Activated T-helper 9 cell treated with anti-CD3 and anti-CD28 coated beads, Interleukin-2, amount 50 U/mL, for 16 hours (primary cell): ENCODE measurements around the gene PPP1R12C.

Source experiments
- DNase-seq: peaks from one replicate; pipeline ENCODE4 v3.0.0-alpha.2; 2020; ENCODE audit warnings: low read depth

The PPP1R12C gene

GRCh38 chr19:55146705-55147273 is 29.4 kb upstream of the PPP1R12C start:
- DNase-seq, result no peak

GRCh38 chr19:55146078-55146704 is 28.8 kb upstream of the PPP1R12C start:
- no peak for DNase-seq

GRCh38 chr19:55145232-55145631 is 27.8 kb upstream of the PPP1R12C start:
- DNase-seq, result no peak

GRCh38 chr19:55141696-55142095 is 24.3 kb upstream of the PPP1R12C start:
- DNase-seq, result no peak

- DNase-seq, result no peak
These were observed 20.5 kb upstream of the PPP1R12C start for GRCh38 chr19:55137915-55138314.

GRCh38 chr19:55136399-55137102 is 19.1 kb upstream of the PPP1R12C start:
- no peak for DNase-seq

GRCh38 chr19:55134736-55135135 is 17.3 kb upstream of the PPP1R12C start:
- no peak for DNase-seq

GRCh38 chr19:55133639-55134444 is 16.4 kb upstream of the PPP1R12C start:
- no peak for DNase-seq

GRCh38 chr19:55132453-55133129 is 15.2 kb upstream of the PPP1R12C start:
- DNase-seq, result no peak

GRCh38 chr19:55131421-55131820 is 14.0 kb upstream of the PPP1R12C start:
- no peak for DNase-seq

- no peak for DNase-seq
These were observed 1.6 kb upstream of the PPP1R12C start for GRCh38 chr19:55119053-55119452.

GRCh38 chr19:55118401-55118991 is 1.1 kb upstream of the PPP1R12C start:
- DNase-seq, result no peak

GRCh38 chr19:55117663-55118391 is 390 bp upstream of the PPP1R12C start:
- DNase-seq, result peak; percentile 97

GRCh38 chr19:55116232-55116858 is 1.1 kb downstream of the PPP1R12C start:
- DNase-seq, result peak; percentile 23

GRCh38 chr19:55115446-55116065 is 1.9 kb downstream of the PPP1R12C start:
- DNase-seq, result no peak

- DNase-seq, result no peak
These were observed 2.8 kb downstream of the PPP1R12C start for GRCh38 chr19:55114566-55115145.

GRCh38 chr19:55113570-55114039 is 3.8 kb downstream of the PPP1R12C start:
- no peak for DNase-seq

- no peak for DNase-seq
These were observed 4.5 kb downstream of the PPP1R12C start for GRCh38 chr19:55112777-55113569.
